Heart left ventricle (tissue), 16 donors: Measurements from ENCODE around the gene GATAD2A. TPM values are rescaled to one million over a fixed set of nuclear protein-coding genes. Genes with fewer than 3 reads are reported as not detected.

ENCODE experiments used
- ATAC-seq, 4 donors: fragments of 200-7000 bp; cut with Tn5 transposase; one replicate each; pipeline ENCODE4 v1.9.1; 2020 to 2022; ENCODE audit warnings: moderate library complexity in 4 of 4, mild to moderate bottlenecking in 3 of 4, moderate number of reproducible peaks in 1 of 4
- DNase-seq, 5 donors: peaks; one replicate each; pipeline ENCODE4 v3.0.0-alpha.2; 2020
- H3K27ac ChIP-seq, 12 donors: fragments of 200-600 bp; sonication (generic) in 4 of 12; one replicate each; pipeline versions ENCODE4 v1.5.0 to v1.8.0; 2016 to 2022; ENCODE audit warnings: mild to moderate bottlenecking in 2 of 12
- H3K27me3 ChIP-seq, 9 donors: fragments of 200-600 bp; sonication (generic) in 2 of 9; one replicate each; pipeline versions ENCODE4 v1.5.1 to v1.8.0; 2016 to 2022; ENCODE audit warnings: mild to moderate bottlenecking in 3 of 9
- H3K36me3 ChIP-seq, 9 donors: fragments of 200-600 bp; sonication (generic) in 2 of 9; one replicate each; pipeline versions ENCODE4 v1.5.0 to v1.8.0; 2018 to 2022; ENCODE audit warnings: mild to moderate bottlenecking in 2 of 9
- H3K4me1 ChIP-seq, 12 donors: fragments of 200-600 bp; sonication (generic) in 4 of 12; one replicate each; pipeline versions ENCODE4 v1.5.0 to v1.8.0; 2016 to 2022; ENCODE audit warnings: mild to moderate bottlenecking in 3 of 12
- H3K4me3 ChIP-seq, 12 donors: fragments of 200-600 bp; sonication (generic) in 4 of 12; one replicate each; pipeline versions ENCODE4 v1.5.0 to v1.8.0; 2017 to 2022; ENCODE audit warnings: mild to moderate bottlenecking in 9 of 12, moderate library complexity in 4 of 12
- H3K9me3 ChIP-seq, 12 donors: fragments of 200-600 bp; sonication (generic) in 4 of 12; one replicate each; pipeline versions ENCODE4 v1.5.0 to v1.8.0; 2016 to 2022; ENCODE audit warnings: mild to moderate bottlenecking in 1 of 12
- POLR2A ChIP-seq, 2 donors: fragments of 450-650 bp; IDR thresholded peaks; one replicate each; pipeline ENCODE4 v1.6.1; 2017; ENCODE audit warnings: antibody characterized with exemption in 2 of 2, mild to moderate bottlenecking in 2 of 2, moderate library complexity in 2 of 2
- WGBS, 4 donors: extraction: QIAGEN DNeasy Blood & Tissue Kit in 2 of 4; methylation state at CpG; one replicate each; pipeline versions ENCODE4 v1.1.5 to v1.1.7; 2013 to 2018; 5-methylcytosine and 5-hydroxymethylcytosine counted together
- intact Hi-C, 10 donors: fragments of 100-400 bp; cut with DNase I; formaldehyde crosslinking; loops; one replicate each; pipeline versions ENCODE4 v1.11.1 to v1.14.2; 2022
- polyA plus RNA-seq, 2 donors: library from polyadenylated mRNA; stranded (reverse); fragments of 200-250 nt; gene quantifications; one replicate each; pipeline ENCODE4 v1.2.3, GENCODE V29; 2013
- total RNA-seq, 9 donors: library from RNA; depleted of rRNA in 2 of 9; stranded (reverse); fragments of >200 nt in 2 of 9; fragmentation: NEBNext Ultra II Directional in 3 of 9; extraction: Animal tissue kit (Norgen Biotek cat#: 25700) in 3 of 9; gene quantifications; one replicate each; pipeline versions ENCODE4 v1.1.0 to v1.2.4, GENCODE V29; 2016 to 2023
- TF ChIP-seq, protein P1 (sequence below), 12 donors: fragments of 200-600 bp; sonication (generic) in 4 of 12; IDR thresholded peaks; one replicate each; pipeline versions ENCODE4 v1.5.0 to v1.8.0; 2018 to 2022; ENCODE audit warnings: antibody characterized with exemption in 12 of 12, mild to moderate bottlenecking in 5 of 12
- donor health status: ischemic (EF 13 %, LVEDD 7.1; RV severe dilation, severe dysfunction).
- donor health status: healthy with polysubstance abuse.
- donor health status: DM: no; HTN: yes; CAD: no.
- donor health status: DM: no; HTN: no; CAD: no.
- donor health status: ischemic (EF 25% LVEDD 6.9; RV normal size, moderate dysfunction).
- donor health status: ischemic (EF 25% LVEDD 5.7; RV mildly dilated, moderate dysfunction).
- donor health status: healthy.
- donor health status: DM: yes; HTN: yes; CAD: no.
- donor health status: ischemic (EF 35%, LVEDD 5.7; RV mildly dilated, moderate dysfunction).
- donor health status: nonischemic (EF 11% LVEDD 7.7; RV severe dilation, severe dysfunction).
- donor health status: DM: yes; HTN: yes; CAD: no.
- donor health status: PGD.
- donor health status: ischemic (EF 29% LVEDD 5.4; RV normal size, mild dysfunction).
- donor health status: nonischemic (EF 23%, LVEDD 6.1; RV moderate dilation, normal function).

The GATAD2A gene
- total and polyA plus RNA-seq, 11 donors = 7.5 to 49.5 (median 30.5) TPM

DNA sequence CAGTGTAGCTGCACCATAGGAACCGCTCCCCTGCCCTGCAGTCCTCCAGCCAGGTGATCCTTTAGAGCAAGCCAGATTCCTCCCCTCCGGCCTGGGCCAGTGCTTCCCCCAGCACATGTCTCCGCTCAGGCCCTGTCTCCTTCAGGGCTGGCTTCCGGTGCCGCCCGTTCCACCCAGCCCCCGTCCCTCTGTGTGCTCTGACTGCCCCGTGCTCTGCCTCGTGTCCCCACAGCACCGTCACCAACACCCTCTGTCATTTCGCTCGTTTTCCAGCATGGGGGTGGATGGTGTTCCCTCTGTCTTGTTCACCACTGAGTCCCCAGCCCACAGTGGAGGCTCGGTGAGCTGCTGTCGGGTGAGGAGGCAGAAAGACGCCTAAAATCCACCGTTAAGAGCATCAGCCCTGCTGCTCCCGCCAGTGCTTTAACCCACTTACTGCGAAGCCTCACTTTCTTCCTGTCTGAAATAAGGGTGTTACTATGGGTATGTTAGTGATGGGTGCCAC, 55.3 kb downstream of the GATAD2A start:
- Histone ChIP-seq H3K4me3 (peak overlapping the region in 8 of 12 donors; percentile 2 to 39 (median 10)), H3K9me3 (no peaks in the 10 kb centered on the region), H3K27ac (peak overlapping the region; percentile 22 to 94 (median 68)), H3K36me3 (peaks cover 0 to 17% (median 6%) of the 10 kb centered on the region in 9 donors), H3K4me1 (peaks cover 23 to 89% (median 69%) of the 10 kb centered on the region in 12 donors), H3K27me3 (no peaks in the 10 kb centered on the region)
- 20 to 27% (median 22%) methylated on average over 18 of the region's 18 CpGs for WGBS, 4 donors
- intact Hi-C loops = loop anchor here in 3 of 10 donors (5.0 to 10.0 kb wide), 2 partner anchors 54 to 56 kb away; partner anchors contain the start of gene GATAD2A (in 3 of the 3)
- DNase-seq (peak; percentile 65 to 83 (median 75)), ATAC-seq (peak; percentile 71 to 89 (median 76))
- TF ChIP-seq, protein P1, sequence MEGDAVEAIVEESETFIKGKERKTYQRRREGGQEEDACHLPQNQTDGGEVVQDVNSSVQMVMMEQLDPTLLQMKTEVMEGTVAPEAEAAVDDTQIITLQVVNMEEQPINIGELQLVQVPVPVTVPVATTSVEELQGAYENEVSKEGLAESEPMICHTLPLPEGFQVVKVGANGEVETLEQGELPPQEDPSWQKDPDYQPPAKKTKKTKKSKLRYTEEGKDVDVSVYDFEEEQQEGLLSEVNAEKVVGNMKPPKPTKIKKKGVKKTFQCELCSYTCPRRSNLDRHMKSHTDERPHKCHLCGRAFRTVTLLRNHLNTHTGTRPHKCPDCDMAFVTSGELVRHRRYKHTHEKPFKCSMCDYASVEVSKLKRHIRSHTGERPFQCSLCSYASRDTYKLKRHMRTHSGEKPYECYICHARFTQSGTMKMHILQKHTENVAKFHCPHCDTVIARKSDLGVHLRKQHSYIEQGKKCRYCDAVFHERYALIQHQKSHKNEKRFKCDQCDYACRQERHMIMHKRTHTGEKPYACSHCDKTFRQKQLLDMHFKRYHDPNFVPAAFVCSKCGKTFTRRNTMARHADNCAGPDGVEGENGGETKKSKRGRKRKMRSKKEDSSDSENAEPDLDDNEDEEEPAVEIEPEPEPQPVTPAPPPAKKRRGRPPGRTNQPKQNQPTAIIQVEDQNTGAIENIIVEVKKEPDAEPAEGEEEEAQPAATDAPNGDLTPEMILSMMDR (IDR thresholded peaks at IDR 0.05) = no peak
- TF ChIP-seq POLR2A (IDR thresholded peaks at IDR 0.05) = no peak

DNA sequence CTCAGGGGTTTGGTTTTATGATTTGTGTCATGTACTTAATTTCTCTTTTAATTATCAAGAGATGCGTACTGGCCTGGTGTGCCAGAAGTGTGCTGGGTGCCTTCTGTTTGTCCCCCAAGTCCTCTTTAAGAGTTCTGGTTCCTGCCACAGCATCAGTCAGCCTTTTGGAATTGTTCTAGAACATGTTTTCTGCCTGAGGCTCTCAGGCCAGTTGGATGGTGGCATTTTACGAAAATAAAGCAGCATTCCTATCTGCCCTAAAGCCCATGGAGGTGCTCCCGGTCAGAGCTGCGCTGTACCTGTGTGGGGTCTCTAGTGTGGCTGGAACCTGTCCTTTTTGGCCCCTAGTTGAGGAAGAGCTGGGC, 55.8 kb downstream of the GATAD2A start:
- peak overlapping the region in 3 of 12 donors; percentile 7 to 39 (median 22) for H3K4me3 ChIP-seq
- peaks cover 23 to 87% (median 69%) of the 10 kb centered on the region in 12 donors for H3K4me1 ChIP-seq
- DNase-seq (no peak), ATAC-seq (no peak)
- TF ChIP-seq, protein P1 (IDR thresholded peaks at IDR 0.05) = no peak
- TF ChIP-seq POLR2A (IDR thresholded peaks at IDR 0.05) = no peak
- H3K9me3 ChIP-seq = no peaks in the 10 kb centered on the region
- H3K36me3 ChIP-seq = peaks cover 0 to 22% (median 11%) of the 10 kb centered on the region in 9 donors
- peak overlapping the region; percentile 4 to 94 (median 68) for H3K27ac ChIP-seq
- H3K27me3 ChIP-seq = no peaks in the 10 kb centered on the region
- intact Hi-C loops = loop anchor here in 3 of 10 donors (5.0 to 10.0 kb wide), 2 partner anchors 54 to 56 kb away; partner anchors contain the start of gene GATAD2A (in 3 of the 3)
- 79 to 90% (median 86%) methylated on average over 4 of the region's 4 CpGs for WGBS, 4 donors

DNA sequence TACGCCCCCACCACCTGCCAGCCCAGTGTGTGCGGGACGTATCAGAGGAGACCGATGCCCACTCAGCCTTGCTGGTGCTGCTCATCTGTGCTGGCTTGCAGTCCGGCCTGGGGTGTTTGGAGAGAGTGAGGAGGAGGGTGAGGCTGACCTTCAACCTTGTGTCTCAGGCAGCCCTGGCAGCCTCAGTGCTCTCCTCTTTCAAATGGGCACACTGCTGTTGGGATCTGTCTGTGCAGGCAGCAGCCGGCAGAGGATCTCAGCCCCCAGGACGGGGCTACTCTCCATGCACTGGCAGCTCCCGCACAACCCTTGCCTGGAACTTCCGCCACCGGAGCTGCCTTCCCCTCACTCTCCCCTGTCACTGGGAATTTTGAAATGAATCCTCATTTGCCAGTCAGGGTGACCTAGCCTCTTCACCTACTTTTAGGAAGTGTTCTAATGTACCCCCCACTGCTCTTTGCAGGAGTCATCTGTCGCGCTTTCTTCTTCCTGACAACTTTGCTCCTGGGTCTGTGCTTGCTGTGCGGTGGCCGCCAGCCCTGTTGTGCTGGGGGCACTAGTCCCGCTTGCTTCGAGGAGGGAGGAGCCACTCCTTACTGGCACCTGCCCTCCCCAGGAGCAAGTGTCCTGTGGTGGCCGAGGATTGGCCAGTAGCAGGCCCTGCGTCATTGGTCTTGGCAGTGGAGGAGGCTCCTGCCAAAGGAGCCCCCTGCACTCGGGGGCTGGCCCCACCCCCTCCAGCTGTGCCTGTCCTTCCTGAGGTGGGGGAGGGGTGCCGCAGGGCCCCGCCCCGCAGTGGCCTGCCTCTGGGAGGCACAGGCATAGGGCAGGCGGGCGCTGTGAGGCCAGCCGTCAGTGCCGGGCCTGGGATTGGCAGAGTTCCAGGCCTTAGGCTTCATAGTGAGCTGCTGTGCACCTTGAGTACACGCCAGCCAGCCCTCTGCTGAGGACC, 56.5 kb downstream of the GATAD2A start:
- H3K4me3 ChIP-seq = peak overlapping the region in 7 of 12 donors; percentile 1 to 39 (median 14)
- TF ChIP-seq, protein P1 (IDR thresholded peaks at IDR 0.05) = no peak
- TF ChIP-seq POLR2A (IDR thresholded peaks at IDR 0.05) = no peak
- peaks cover 23 to 80% (median 69%) of the 10 kb centered on the region in 12 donors for H3K4me1 ChIP-seq
- DNase-seq = peak; percentile 64 to 85 (median 81)
- peaks cover 0 to 27% (median 15%) of the 10 kb centered on the region in 9 donors for H3K36me3 ChIP-seq
- ATAC-seq = peak; percentile 56 to 76 (median 68)
- peaks cover 0 to 5% (median 0%) of the 10 kb centered on the region in 12 donors for H3K9me3 ChIP-seq
- no peaks in the 10 kb centered on the region for H3K27me3 ChIP-seq
- intact Hi-C loops = loop anchor here in 3 of 10 donors (5.0 to 10.0 kb wide), 2 partner anchors 55 to 57 kb away; partner anchors contain the start of gene GATAD2A (in 3 of the 3)
- peak overlapping the region; percentile 1 to 94 (median 64) for H3K27ac ChIP-seq
- WGBS, 4 donors = 41 to 47% (median 46%) methylated on average over 12 to 27 of the region's 27 CpGs
